AG10803 (cell line): ENCODE data around the gene FARP1.

ENCODE experiments used
- DNase-seq: peaks from one replicate; pipeline ENCODE4 v3.0.0; 2010; ENCODE audit warnings: low read depth
- H3K4me3 ChIP-seq: 2 replicates; pipeline ENCODE4 v1.5.1; 2011; ENCODE audit warnings: mild to moderate bottlenecking, low read length, control low read depth
- CTCF ChIP-seq: conservative IDR thresholded peaks from 2 replicates; pipeline ENCODE4 v1.5.1; 2011; ENCODE audit warnings: mild to moderate bottlenecking, low read length, control low read depth, inconsistent platforms

Gene FARP1

GRCh38 chr13:98478189-98479129 is 335.6 kb downstream of the FARP1 start:
- no peak for TF ChIP-seq CTCF
- peak; percentile 48 for DNase-seq
- no peak overlapping the region for H3K4me3 ChIP-seq

- DNase-seq: no peak
- no peak for TF ChIP-seq CTCF
- no peak overlapping the region for H3K4me3 ChIP-seq
These were observed 336.7 kb downstream of the FARP1 start for GRCh38 chr13:98479496-98480003.

GRCh38 chr13:98480915-98481877 is 338.3 kb downstream of the FARP1 start:
- no peak overlapping the region for H3K4me3 ChIP-seq
- peak; percentile 25 for DNase-seq
- TF ChIP-seq CTCF: no peak

- DNase-seq: peak; percentile 86
- peak overlapping the region; percentile 24 for H3K4me3 ChIP-seq
- TF ChIP-seq CTCF: peak; percentile 27
These were observed 339.9 kb downstream of the FARP1 start for GRCh38 chr13:98482476-98483444.

- peak overlapping the region; percentile 24; the same call in 1 of the 2 replicates for H3K4me3 ChIP-seq
- peak; percentile 25 for DNase-seq
- TF ChIP-seq CTCF: peak; percentile 4; the same call in 1 of the 2 replicates
These were observed 340.9 kb downstream of the FARP1 start for GRCh38 chr13:98483601-98484288.
